PC-3 (cell line): ENCODE results near the gene POLE4.

Experiments used
- EZH2 ChIP-seq: fragments of 300-600 bp; sonication (generic); IDR thresholded peaks from one replicate; pipeline ENCODE4 v1.6.1; 2017; ENCODE audit warnings: antibody characterized with exemption, mild to moderate bottlenecking, low read length; ENCODE audit not compliant: unreplicated experiment
- TF ChIP-seq, protein P1 (sequence below): fragments of 300-600 bp; sonication (generic); conservative IDR thresholded peaks from 2 replicates; pipeline ENCODE4 v1.5.1; 2017; ENCODE audit warnings: antibody characterized with exemption, low read depth, mild to moderate bottlenecking, low read length

DNA sequence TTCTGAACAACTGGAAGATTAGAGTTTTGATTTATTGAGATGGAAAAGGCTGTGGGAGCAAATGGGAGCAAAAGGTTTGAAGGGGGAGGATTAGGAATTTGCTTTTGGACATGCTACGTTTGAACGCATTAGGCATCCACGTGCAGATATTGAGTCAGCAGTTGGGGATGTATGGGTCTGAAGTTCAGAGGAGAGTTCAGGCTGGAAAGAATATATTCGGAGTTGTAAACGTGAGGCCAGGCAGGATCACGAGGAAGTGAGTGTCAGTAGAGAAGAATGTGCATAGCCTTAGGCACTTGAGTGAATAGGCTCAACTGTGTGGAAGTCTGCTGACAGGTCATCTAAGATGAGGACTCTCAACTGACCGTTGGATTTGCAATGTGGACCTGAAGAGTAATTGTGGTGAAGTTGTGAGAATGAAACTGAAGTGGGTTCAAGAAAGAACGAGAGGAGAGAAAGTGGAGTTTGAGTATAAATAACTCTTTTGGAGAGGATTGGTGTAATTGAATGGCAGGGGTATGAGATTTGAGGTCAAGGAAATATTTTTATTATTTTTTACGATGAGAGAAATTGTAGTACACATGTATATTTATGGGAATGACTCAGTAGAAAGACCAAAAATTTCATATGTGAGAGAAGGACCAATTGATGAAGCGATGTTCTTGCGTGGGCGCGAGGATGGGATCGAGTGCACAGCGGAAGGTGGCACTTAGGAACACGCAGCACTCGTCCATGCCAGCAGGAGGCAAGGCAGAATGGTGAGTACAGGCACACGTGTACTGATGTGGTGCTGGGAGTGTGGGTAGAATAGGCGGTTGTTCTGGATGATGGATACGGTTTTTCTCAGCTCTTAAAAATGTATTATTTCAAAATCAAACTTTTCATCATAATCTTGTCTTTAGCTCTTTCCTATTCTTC is 40.5 kb upstream of the POLE4 start:
- TF ChIP-seq, protein P1, sequence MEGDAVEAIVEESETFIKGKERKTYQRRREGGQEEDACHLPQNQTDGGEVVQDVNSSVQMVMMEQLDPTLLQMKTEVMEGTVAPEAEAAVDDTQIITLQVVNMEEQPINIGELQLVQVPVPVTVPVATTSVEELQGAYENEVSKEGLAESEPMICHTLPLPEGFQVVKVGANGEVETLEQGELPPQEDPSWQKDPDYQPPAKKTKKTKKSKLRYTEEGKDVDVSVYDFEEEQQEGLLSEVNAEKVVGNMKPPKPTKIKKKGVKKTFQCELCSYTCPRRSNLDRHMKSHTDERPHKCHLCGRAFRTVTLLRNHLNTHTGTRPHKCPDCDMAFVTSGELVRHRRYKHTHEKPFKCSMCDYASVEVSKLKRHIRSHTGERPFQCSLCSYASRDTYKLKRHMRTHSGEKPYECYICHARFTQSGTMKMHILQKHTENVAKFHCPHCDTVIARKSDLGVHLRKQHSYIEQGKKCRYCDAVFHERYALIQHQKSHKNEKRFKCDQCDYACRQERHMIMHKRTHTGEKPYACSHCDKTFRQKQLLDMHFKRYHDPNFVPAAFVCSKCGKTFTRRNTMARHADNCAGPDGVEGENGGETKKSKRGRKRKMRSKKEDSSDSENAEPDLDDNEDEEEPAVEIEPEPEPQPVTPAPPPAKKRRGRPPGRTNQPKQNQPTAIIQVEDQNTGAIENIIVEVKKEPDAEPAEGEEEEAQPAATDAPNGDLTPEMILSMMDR: no peak; the same call in 1 of the 2 replicates
- TF ChIP-seq EZH2: no peak
